ENCODE measurements around the gene RITA1. TPM values are rescaled to one million over a fixed set of nuclear protein-coding genes. Genes with fewer than 3 reads are reported as not detected.
A peak's percentile ranks its signal among the peaks of the same experiment; 100 is the strongest.

RITA1 gene
- total and polyA plus RNA-seq, 7 experiments from 2014 or later: 6.4 to 28.9 (median 14.2) TPM

DNA sequence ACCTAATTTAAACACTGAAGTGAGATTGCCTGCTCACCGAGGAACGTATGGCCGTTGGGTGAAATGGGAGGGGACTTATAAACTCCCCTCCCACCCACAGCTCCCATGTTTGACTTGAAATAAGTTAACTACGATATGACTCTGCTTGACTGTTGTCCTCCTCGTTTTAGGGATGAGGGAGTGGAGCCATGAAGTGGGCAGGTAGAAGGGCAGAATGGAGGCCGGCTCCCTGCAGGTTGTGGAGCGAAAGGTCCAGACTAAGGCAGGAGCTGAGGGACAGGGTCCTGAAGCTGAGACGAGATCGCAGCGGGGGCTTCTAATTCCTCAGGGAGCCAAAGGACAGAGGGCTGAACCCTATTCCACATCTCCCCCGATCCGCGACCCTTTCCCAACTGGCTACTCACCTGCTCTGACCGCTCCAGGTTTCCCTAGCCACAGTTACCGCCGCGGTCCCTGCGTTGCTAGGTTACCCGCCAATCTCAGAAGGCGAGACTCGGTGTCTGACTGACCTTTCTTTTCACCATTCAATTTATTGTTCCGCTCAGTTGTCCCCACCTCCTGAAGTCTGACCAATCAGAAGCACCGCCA lies 35.2 kb downstream of the RITA1 start:
- DNase-seq (peak in 1 of 9 donors; percentile 6), ATAC-seq (no peak)
- Mint-ChIP-seq H3K4me1 (peaks cover 29 to 56% (median 52%) of the 10 kb centered on the region in 7 donors), H3K27ac (peak overlapping the region; percentile 81 to 97 (median 87)), H3K36me3 (peaks cover 0 to 3% (median 0%) of the 10 kb centered on the region in 5 donors), H3K9me3 (no peaks in the 10 kb centered on the region), H3K27me3 (no peaks in the 10 kb centered on the region), H3K4me3 (peak overlapping the region; percentile 79 to 99 (median 92))
- no peaks in the 10 kb centered on the region for H3K27me3 ChIP-seq (ENCODE audit: control insufficient read depth in 2 of 2, insufficient read depth in 2 of 2, low read length in 2 of 2)
- POLR2A ChIA-PET: interaction anchor here (0.9 to 5.6 kb wide), 9 partner anchors 9 to 242 kb away, joined by 3 to 51 read pairs (median 6); partner anchors contain the start of genes DDX54, OAS2 and RITA1
- H3K27ac ChIP-seq (ENCODE audit: low read depth, low read length): peak overlapping the region; percentile 61
- H3K9me3 ChIP-seq (ENCODE audit: control insufficient read depth in 2 of 3, low read length in 3 of 3): no peaks in the 10 kb centered on the region
- peak overlapping the region; percentile 55 for H3K4me3 ChIP-seq (ENCODE audit: low read length)
- intact Hi-C loops (cut with micrococcal nuclease): loop anchor here (1.0 to 10.0 kb wide), 13 partner anchors 12 to 1208 kb away; partner anchors contain the start of genes DDX54 (in 2 of the 2), PLBD2 (in 2 of the 2), RITA1 (in 2 of the 2) and SLC8B1 (in 2 of the 2)
- H3K36me3 ChIP-seq (ENCODE audit: control insufficient read depth in 2 of 3, insufficient read depth in 3 of 3, low read length in 3 of 3): peaks cover 0 to 3% (median 0%) of the 10 kb centered on the region in 3 experiments
- CTCF ChIA-PET: no interaction called here
- peaks cover 17 to 32% of the 10 kb centered on the region in 2 donors for H3K4me1 ChIP-seq (ENCODE audit: control insufficient read depth in 2 of 2, insufficient read depth in 2 of 2, low read length in 2 of 2)

DNA sequence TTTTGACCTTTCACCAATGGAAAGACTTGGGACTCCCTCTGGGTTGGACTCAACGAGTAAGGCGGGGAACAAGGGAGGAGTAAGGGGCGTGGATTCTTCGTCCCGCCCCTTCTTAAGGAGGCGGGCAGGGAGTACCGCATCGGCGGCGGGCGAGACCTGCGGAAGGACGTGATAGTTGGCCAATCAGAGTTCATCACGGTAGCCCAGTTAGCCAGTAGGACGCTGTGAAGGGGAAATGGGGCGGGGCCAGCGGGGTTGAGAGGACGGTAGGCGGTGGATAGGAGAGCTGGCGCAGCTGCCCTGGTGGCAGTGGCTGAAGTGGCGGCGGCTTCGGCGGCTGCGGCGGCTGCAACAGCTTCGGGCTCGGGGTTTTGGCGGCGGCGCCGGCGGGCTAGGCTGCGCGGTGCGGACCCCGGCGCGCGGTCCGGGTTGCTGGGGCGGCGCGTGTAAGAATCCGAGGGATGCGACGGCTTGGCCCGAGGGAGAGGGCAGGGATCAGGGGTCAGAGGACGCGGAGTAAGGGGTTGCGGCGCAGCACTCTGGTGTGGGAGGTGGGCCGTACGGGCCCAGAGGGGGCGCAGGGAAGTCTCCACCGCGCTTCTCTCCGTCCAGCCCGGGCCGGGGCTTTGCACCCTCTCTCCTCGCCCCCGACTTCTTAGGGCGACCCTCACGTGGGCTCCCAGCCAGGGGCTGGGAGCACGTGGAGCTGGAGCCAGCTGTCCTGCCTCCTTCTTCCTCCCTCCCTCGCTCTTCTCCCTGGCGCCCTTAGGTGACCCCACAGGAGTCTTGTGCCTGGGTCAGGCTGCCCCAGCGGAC lies 35.9 kb downstream of the RITA1 start, which contains the start of gene TPCN1:
TSS of gene TPCN1 (plus strand) at position 284 of the 816 bp plus-strand sequence. CDS start 5,389 bp downstream, outside the sequence.
- POLR2A ChIA-PET: interaction anchor here (0.6 to 5.6 kb wide), 15 partner anchors 10 to 243 kb away, joined by 3 to 51 read pairs (median 5); partner anchors contain the start of genes DDX54, OAS2, PLBD2 and RITA1
- Mint-ChIP-seq H3K4me1 (peaks cover 24 to 49% (median 45%) of the 10 kb centered on the region in 7 donors), H3K9me3 (no peaks in the 10 kb centered on the region), H3K36me3 (peaks cover 0 to under 1% (median 0%) of the 10 kb centered on the region in 5 donors), H3K27ac (peak within 1 kb of the TSS; percentile 81 to 97 (median 92)), H3K4me3 (peak within 1 kb of the TSS; percentile 79 to 99 (median 92)), H3K27me3 (no peaks in the 10 kb centered on the region)
- no peaks in the 10 kb centered on the region for H3K27me3 ChIP-seq (ENCODE audit: control insufficient read depth in 2 of 2, insufficient read depth in 2 of 2, low read length in 2 of 2)
- ATAC-seq (peak; percentile 97), DNase-seq (peak; percentile 94 to 99 (median 99))
- CTCF ChIA-PET: interaction anchor here (0.6 to 1.5 kb wide), 2 partner anchors 11 to 37 kb away, joined by 3 to 4 read pairs; no protein-coding TSS in a partner anchor
- H3K36me3 ChIP-seq (ENCODE audit: control insufficient read depth in 2 of 3, insufficient read depth in 3 of 3, low read length in 3 of 3): peaks cover 0 to 3% (median 0%) of the 10 kb centered on the region in 3 experiments
- H3K9me3 ChIP-seq (ENCODE audit: control insufficient read depth in 2 of 3, low read length in 3 of 3): no peaks in the 10 kb centered on the region
- H3K4me1 ChIP-seq (ENCODE audit: control insufficient read depth in 2 of 2, insufficient read depth in 2 of 2, low read length in 2 of 2): peaks cover 17 to 32% of the 10 kb centered on the region in 2 donors
- peak within 1 kb of the TSS; percentile 83 for H3K27ac ChIP-seq (ENCODE audit: low read depth, low read length)
- H3K4me3 ChIP-seq (ENCODE audit: low read length): peak within 1 kb of the TSS; percentile 70
- intact Hi-C loops (cut with micrococcal nuclease): loop anchor here (1.0 to 10.0 kb wide), 13 partner anchors 12 to 1209 kb away; partner anchors contain the start of genes DDX54 (in 2 of the 2), PLBD2 (in 2 of the 2), RITA1 (in 2 of the 2) and SLC8B1 (in 2 of the 2)

DNA sequence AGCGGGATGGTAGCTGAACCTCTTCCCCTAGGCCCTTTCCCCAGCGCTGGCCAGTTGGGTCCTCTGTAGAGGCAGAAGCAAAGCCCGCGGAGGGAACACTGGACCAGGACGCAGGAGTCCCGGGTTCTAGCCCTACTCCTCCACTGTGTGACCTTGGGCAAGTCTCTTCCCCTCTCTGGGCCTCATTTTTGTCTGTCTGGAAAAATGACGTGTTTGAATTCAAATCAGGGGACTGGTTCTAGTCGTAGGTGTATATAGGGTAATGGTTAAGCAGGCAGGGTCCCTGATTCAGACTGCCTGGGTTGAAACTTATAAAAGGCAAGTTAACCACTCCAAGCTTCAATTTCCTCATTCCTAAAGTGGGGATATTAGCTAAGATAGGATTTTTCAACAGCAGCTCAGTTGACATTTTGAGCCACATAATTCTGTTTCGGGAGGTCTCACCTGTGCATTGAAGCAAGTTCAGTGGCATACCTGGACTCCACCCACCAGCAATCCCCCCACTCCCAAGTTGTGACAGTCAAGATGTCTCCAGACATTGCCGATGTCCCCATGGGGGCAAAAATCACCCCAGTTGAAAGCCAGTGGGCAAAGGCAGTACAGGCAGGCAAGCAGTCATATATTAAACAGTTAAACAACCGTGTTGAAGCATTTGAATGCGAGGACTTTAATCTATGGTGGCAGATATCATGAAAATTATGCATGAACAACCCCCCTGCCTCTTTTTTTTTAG lies 36.6 kb downstream of the RITA1 start:
- Histone ChIP-seq H3K4me3 (ENCODE audit: low read length) (peak overlapping the region; percentile 70), H3K9me3 (ENCODE audit: control insufficient read depth in 2 of 3, low read length in 3 of 3) (no peaks in the 10 kb centered on the region), H3K36me3 (ENCODE audit: control insufficient read depth in 2 of 3, insufficient read depth in 3 of 3, low read length in 3 of 3) (peaks cover 0 to 9% (median 0%) of the 10 kb centered on the region in 3 experiments), H3K27ac (ENCODE audit: low read depth, low read length) (peak overlapping the region; percentile 83), H3K27me3 (ENCODE audit: control insufficient read depth in 2 of 2, insufficient read depth in 2 of 2, low read length in 2 of 2) (no peaks in the 10 kb centered on the region), H3K4me1 (ENCODE audit: control insufficient read depth in 2 of 2, insufficient read depth in 2 of 2, low read length in 2 of 2) (peaks cover 17 to 32% of the 10 kb centered on the region in 2 donors)
- ChIA-PET POLR2A (interaction anchor here (0.6 to 5.6 kb wide), 13 partner anchors 10 to 244 kb away, joined by 3 to 51 read pairs (median 5); partner anchors contain the start of genes DDX54, OAS2, PLBD2 and RITA1), CTCF (interaction anchor here (0.6 to 2.8 kb wide), 5 partner anchors 10 to 116 kb away, joined by 3 to 17 read pairs (median 4); no protein-coding TSS in a partner anchor)
- Mint-ChIP-seq H3K4me3 (peak overlapping the region; percentile 79 to 99 (median 92)), H3K27me3 (no peaks in the 10 kb centered on the region), H3K9me3 (no peaks in the 10 kb centered on the region), H3K27ac (peak overlapping the region; percentile 81 to 97 (median 92)), H3K4me1 (peaks cover 21 to 41% (median 41%) of the 10 kb centered on the region in 7 donors), H3K36me3 (peaks cover 0 to 5% (median 0%) of the 10 kb centered on the region in 5 donors)
- no peak for ATAC-seq
- peak in 4 of 9 donors; percentile 9 to 49 (median 26) for DNase-seq
- intact Hi-C loops (cut with micrococcal nuclease): loop anchor here (1.0 to 10.0 kb wide), 13 partner anchors 11 to 1210 kb away; partner anchors contain the start of genes DDX54 (in 2 of the 2), PLBD2 (in 2 of the 2), RITA1 (in 2 of the 2) and SLC8B1 (in 2 of the 2)

DNA sequence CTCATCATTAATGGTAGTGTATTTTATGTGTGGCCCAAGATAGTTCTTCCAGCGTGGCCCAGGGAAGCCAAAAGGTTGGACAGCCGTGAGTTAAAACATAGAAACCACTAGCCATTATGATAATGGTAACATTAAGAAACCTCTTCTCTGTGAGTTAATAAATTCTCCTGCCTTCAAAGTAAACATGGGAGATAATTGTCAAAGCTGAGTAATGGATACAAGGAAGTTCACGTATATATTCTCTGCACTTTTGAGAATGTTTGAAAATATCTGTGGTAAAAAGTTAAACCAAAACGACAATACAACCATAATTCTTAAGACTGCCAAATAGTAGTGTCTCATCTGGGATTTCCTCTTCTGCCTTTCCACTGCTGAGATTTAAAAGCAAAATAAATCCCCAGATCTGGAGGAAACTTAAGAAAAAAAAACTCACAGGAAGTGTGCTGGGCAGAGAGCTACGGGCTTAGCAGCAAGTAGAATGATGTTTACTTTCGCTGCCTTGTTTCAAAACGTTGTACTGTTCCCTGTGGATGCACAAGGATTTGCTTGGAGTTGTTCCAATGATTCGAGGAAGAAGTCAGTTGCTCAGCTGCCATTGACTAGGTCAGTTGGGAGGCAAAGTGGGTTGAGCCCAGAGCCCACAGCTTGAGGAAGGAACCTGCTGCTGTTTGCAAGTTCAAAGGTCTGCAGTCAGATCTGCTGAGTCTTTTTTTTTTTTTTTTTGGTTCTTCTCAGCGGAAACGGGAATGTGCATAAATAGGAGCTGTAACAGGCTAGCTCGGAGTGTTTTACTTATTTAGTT lies 37.4 kb downstream of the RITA1 start:
- ChIA-PET POLR2A (interaction anchor here (0.6 to 5.6 kb wide), 15 partner anchors 9 to 244 kb away, joined by 3 to 51 read pairs (median 5); partner anchors contain the start of genes DDX54, OAS2, PLBD2 and RITA1), CTCF (interaction anchor here (0.6 to 2.8 kb wide), 7 partner anchors 10 to 178 kb away, joined by 3 to 17 read pairs (median 4); partner anchors contain the start of gene RITA1)

DNA sequence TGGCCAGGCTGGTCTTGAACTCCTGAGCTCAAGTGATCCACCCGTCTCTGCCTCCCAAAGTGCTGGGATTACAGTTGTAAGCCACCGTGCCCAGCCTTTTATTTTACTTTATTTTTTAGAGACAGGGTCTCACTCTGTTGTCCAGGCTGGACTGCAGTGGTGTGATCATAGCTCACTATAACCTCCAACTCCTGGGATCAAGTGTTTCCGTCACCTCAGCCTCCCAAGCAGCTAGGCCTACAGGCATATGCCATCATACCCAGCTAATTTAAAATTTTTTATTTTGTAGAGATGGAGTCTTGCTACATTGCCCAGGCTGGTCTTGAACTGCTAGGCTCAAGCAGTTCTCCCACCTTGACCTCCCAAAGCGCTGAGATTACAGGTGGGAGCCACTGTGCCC lies 39.4 kb downstream of the RITA1 start:
- ChIA-PET CTCF (interaction anchor here (2.8 kb wide), 1 partner anchor 8 kb away, joined by 17 read pairs; no protein-coding TSS in a partner anchor), POLR2A (interaction anchor here (0.7 to 4.2 kb wide), 4 partner anchors 8 to 39 kb away, joined by 3 to 30 read pairs (median 3); partner anchors contain the start of genes DDX54 and RITA1)
- no peaks in the 10 kb centered on the region for H3K9me3 Mint-ChIP-seq
- intact Hi-C loops (cut with micrococcal nuclease): loop anchor here (5.0 to 10.0 kb wide), 4 partner anchors 37 to 1213 kb away; partner anchors contain the start of genes ERP29 (in 1 of the 2), OAS3 (in 1 of the 2), RBM19 (in 1 of the 2) and TMEM116 (in 1 of the 2)
- no peaks in the 10 kb centered on the region for H3K27me3 ChIP-seq (ENCODE audit: control insufficient read depth in 2 of 2, insufficient read depth in 2 of 2, low read length in 2 of 2)
- H3K4me1 ChIP-seq (ENCODE audit: control insufficient read depth in 2 of 2, insufficient read depth in 2 of 2, low read length in 2 of 2): peaks cover 17 to 37% of the 10 kb centered on the region in 2 donors
- H3K27ac ChIP-seq (ENCODE audit: low read depth, low read length): no peak overlapping the region
- peaks cover 2 to 24% (median 6%) of the 10 kb centered on the region in 5 donors for H3K36me3 Mint-ChIP-seq
- no peak overlapping the region for H3K4me3 Mint-ChIP-seq
- H3K27me3 Mint-ChIP-seq: no peaks in the 10 kb centered on the region
- no peaks in the 10 kb centered on the region for H3K9me3 ChIP-seq (ENCODE audit: control insufficient read depth in 2 of 3, low read length in 3 of 3)
- no peak overlapping the region for H3K27ac Mint-ChIP-seq
- no peak overlapping the region for H3K4me3 ChIP-seq (ENCODE audit: low read length)
- H3K36me3 ChIP-seq (ENCODE audit: control insufficient read depth in 2 of 3, insufficient read depth in 3 of 3, low read length in 3 of 3): peaks cover 0 to 25% (median 3%) of the 10 kb centered on the region in 3 experiments
- DNase-seq (no peak), ATAC-seq (no peak)
- H3K4me1 Mint-ChIP-seq: peaks cover 26 to 58% (median 57%) of the 10 kb centered on the region in 7 donors

More for the DNA sequence above, 37.4 kb downstream of the RITA1 start:
- H3K27me3 Mint-ChIP-seq: no peaks in the 10 kb centered on the region
- Histone ChIP-seq H3K36me3 (ENCODE audit: control insufficient read depth in 2 of 3, insufficient read depth in 3 of 3, low read length in 3 of 3) (peaks cover 0 to 16% (median 0%) of the 10 kb centered on the region in 3 experiments), H3K27ac (ENCODE audit: low read depth, low read length) (peak overlapping the region; percentile 83), H3K9me3 (ENCODE audit: control insufficient read depth in 2 of 3, low read length in 3 of 3) (no peaks in the 10 kb centered on the region), H3K4me3 (ENCODE audit: low read length) (peak overlapping the region; percentile 70), H3K4me1 (ENCODE audit: control insufficient read depth in 2 of 2, insufficient read depth in 2 of 2, low read length in 2 of 2) (peaks cover 17 to 25% of the 10 kb centered on the region in 2 donors), H3K27me3 (ENCODE audit: control insufficient read depth in 2 of 2, insufficient read depth in 2 of 2, low read length in 2 of 2) (no peaks in the 10 kb centered on the region)
- H3K9me3 Mint-ChIP-seq: no peaks in the 10 kb centered on the region
- ATAC-seq (no peak), DNase-seq (peak in 6 of 9 donors; percentile 32 to 42 (median 35))
- peaks cover 0 to 12% (median 2%) of the 10 kb centered on the region in 5 donors for H3K36me3 Mint-ChIP-seq
- peak overlapping the region; percentile 79 to 99 (median 92) for H3K4me3 Mint-ChIP-seq
- H3K27ac Mint-ChIP-seq: peak overlapping the region; percentile 81 to 97 (median 92)
- intact Hi-C loops (cut with micrococcal nuclease): loop anchor here (5.0 to 10.0 kb wide), 4 partner anchors 39 to 1211 kb away; partner anchors contain the start of genes ERP29 (in 1 of the 2), OAS3 (in 1 of the 2), RBM19 (in 1 of the 2) and TMEM116 (in 1 of the 2)
- H3K4me1 Mint-ChIP-seq: peaks cover 13 to 39% (median 38%) of the 10 kb centered on the region in 7 donors
